Measurements from ENCODE around the gene PPFIA2.

Gene PPFIA2

GRCh38 chr12:81347404-81347803 is 411.7 kb downstream of the PPFIA2 start:
- no peak for DNase-seq (ENCODE audit: low read depth in 2 of 2)

- no peak for DNase-seq (ENCODE audit: low read depth in 2 of 2)
Observed at GRCh38 chr12:81340910-81341309, 418.2 kb downstream of the PPFIA2 start.

DNA sequence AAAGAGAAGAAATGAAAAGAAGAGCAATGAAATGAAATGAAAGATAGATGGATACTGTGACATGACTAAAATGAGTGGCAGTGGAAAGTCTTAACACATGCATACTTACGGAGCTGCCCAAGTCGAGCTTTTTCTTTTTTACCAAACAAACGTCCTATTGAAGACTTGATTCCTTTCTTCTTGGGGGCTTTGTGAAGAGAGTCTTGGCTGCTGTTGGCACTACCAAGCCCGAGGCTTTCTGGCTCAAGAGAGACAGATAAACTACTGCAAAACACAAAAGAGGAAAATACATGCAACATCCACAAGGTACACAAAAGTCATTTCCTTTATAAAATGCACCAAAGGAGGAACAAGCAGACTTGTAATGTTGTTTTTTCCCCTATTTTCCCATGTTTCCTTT is 420.1 kb downstream of the PPFIA2 start:
- DNase-seq (ENCODE audit: low read depth in 2 of 2), result no peak

DNA sequence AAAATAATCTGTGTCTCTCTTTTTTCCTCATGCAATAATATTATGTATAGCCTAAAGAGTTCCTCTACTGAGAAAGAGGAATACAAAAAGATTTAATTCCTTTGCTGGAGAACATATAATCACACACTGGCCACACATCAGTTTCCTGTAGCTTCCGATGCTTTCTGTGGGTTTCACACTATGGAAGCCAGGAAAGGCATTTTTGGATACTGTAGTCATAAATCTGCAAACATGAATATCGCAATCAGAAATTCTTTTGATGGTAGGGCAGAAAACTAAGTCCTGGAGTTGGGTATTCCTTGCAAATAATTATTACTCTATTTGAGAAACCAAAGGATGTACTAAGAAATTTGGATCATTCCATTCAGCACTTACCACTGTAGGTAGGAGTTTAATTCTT is 421.3 kb downstream of the PPFIA2 start:
- DNase-seq (ENCODE audit: low read depth in 2 of 2), result no peak

- no peak for DNase-seq (ENCODE audit: low read depth in 2 of 2)
Observed at GRCh38 chr12:81333812-81334211, 425.3 kb downstream of the PPFIA2 start.

DNA sequence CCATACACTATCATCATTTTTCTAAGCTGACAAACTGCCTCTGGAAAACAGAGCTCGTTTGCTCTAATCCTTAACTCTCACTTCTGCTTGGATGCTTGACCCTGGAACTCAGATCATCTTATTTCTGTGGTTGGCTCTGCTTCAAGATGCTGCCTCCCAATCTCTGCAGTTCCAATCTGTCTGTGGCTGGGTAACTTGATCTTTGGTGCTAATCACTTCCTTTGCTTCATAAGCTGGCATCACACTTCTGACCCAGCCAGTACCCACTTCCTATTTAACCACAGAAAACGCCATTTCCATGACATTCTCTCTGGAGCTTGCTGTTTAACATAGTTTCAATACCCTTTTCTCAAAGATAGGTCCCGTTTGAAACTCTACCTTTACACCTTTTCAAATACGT is 427.1 kb downstream of the PPFIA2 start:
- no peak for DNase-seq (ENCODE audit: low read depth in 2 of 2)

DNA sequence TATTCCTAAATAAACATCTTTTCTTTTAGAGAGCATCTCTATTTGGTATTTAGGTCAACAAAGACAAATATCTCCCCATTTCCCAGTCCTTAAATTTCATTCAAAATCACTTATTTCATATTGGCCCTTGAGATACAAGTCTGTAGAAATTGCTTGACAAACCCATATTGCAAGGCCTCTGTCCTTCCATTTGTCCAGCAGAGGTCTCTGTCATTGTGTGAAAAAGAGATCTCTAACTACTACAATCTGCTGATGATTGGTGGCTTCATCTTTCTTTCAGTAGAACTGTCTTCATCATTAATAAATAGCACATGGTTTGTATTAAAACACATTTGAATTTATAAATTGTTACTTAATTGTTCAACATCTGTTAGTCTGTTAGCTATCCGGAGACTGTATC is 428.7 kb downstream of the PPFIA2 start:
- no peak for DNase-seq (ENCODE audit: low read depth in 2 of 2)

DNA sequence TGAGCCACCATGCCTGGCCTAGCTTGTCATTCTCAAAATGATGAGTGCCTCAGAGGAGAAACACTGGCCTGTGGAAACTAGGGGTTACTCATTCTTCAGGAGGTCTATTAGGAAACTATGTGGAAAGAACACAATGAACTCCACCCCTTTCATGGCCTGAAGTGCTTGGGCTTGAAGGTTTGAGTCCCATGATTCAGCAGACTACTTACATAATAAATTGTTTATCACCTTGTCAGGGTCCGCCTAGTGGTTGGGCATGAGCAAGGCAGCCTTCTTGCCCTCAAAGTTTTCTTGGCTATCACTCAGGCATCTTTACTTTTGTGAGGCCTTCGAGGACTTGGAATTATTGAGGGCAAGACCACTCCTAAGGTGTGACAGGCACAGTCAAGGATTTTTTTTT is 430.1 kb downstream of the PPFIA2 start:
- no peak for DNase-seq (ENCODE audit: low read depth in 2 of 2)

GRCh38 chr12:81327425-81327824 is 431.7 kb downstream of the PPFIA2 start:
- no peak for DNase-seq (ENCODE audit: low read depth in 2 of 2)

DNA sequence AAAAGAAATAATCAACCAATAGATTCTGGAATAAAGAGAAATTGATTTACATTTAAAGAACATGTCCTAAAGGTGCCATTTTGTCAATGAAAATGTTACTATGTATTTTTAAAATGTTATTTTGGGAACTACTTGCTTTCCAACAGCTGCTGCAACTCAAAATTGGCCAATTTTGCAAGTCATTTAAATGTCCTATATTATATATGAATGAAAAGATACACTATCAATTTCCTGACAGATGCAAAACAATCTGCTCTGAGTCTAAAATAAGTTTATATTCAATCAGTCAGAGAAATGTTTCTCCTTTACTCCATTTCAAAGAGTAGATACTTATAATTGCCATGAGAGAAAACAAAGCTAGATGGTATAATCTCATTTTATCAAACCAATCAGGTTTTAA is 434.1 kb downstream of the PPFIA2 start:
- no peak for DNase-seq (ENCODE audit: low read depth in 2 of 2)

DNA sequence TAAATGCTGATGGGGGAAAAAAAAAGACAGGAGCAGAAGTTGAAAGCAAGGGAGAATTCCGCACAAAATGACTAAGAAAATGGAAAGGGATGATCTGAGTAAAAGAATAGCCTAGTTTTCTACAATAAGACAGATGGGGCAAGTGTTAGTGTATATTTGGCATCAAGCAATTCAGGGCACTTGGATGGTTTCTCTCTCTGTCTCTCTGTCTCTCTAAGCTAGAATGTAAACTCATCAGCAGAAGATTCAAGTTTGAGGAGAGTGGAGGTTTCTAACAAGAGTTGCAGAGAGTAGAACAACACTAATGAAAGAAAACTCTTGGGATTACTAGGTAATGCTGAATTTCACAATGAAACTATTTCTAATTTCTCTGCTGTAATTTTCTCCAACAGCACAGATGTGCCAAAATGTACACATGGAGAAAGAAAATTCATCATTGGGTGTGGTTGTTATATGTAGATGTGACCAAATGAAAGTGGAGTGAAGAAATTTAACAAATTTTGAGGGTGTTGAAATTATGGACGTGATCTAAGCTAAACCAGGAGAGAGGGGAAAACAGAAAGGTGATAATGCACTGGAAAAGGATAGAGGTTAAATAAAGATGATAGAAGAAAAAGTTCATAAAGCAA is 444.1 kb downstream of the PPFIA2 start:
- DNase-seq (ENCODE audit: low read depth in 2 of 2), result no peak

DNA sequence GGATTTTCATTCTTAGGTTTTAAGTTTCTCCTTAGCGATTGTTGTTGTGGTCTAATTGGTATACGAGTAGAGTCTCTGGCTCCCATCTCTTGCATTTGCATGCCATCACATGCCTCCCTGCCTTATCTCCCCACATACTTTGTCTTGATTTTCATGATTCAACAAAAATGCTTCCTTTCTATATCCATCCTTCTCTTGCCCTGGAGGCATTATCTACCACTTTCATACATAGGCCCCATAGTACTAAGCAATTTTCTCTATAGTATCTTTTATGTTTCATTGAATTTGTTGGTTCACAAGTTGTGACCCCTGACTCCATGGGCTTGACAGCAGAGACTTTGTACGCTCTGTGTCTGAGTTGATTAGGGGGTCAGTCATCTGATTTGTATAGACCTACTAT is 455.2 kb downstream of the PPFIA2 start:
- DNase-seq (ENCODE audit: low read depth in 2 of 2), result no peak

DNA sequence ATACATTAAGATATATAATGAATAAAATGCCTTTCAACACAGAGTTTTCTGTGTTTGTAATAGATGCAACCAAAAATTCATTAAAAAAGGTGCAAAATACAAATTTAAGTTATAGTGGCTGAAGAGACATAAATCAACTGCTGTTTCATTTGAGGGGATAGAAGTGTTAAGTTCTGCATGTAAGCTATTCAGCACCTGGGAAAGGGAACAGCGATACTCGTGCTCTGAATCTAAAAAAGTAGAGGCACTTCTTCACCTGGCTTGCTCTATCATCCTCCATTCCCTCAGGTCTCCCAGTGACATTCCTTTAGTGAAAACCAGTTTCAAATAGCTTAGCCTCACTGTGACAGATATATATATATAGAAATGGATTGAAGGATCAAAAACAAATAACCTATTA is 458.7 kb downstream of the PPFIA2 start:
- no peak for DNase-seq (ENCODE audit: low read depth in 2 of 2)

GRCh38 chr12:81297601-81298000 is 461.5 kb downstream of the PPFIA2 start:
- no peak for DNase-seq (ENCODE audit: low read depth in 2 of 2)

DNA sequence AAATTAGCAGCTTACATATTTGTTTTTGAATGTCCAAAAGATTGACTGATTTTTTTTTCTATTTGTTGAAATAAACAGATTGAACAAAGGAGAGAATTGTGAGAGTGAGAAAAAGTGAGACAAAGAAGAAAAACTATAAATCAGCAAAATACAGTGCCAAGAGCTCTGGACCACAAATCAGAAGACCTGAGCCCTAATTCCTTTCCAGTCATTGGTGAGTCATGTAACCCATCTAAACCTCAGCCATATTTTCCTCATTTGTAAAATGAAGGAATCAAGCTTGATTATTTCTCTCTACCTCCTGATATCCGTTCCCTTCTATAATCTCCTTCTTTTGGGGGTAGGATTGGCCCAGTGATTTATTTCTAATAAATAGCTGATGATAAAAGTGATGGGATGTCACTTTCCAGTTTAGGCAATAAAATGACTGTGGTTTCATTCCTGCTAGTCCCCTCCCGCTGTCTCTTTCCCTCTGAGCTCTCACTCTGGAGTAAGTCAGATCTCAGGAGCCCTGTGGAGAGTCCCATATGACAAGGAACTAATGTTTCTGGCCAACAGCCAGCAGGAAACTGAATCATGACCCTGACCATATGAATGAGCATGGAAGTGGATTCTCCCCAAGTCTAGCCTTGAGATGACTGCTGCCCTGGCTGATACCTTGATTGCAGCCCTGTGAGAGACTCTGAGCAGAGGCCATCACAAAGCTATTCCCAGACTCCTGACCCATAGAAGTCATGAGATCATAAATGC is 462.4 kb downstream of the PPFIA2 start:
- DNase-seq (ENCODE audit: low read depth in 2 of 2), result no peak

GRCh38 chr12:81295251-81295650 is 463.9 kb downstream of the PPFIA2 start:
- DNase-seq (ENCODE audit: low read depth in 2 of 2), result no peak

- no peak for DNase-seq (ENCODE audit: low read depth in 2 of 2)
Observed at GRCh38 chr12:81294325-81295190, 464.6 kb downstream of the PPFIA2 start.

GRCh38 chr12:81288651-81289050 is 470.5 kb downstream of the PPFIA2 start:
- no peak for DNase-seq (ENCODE audit: low read depth in 2 of 2)

DNA sequence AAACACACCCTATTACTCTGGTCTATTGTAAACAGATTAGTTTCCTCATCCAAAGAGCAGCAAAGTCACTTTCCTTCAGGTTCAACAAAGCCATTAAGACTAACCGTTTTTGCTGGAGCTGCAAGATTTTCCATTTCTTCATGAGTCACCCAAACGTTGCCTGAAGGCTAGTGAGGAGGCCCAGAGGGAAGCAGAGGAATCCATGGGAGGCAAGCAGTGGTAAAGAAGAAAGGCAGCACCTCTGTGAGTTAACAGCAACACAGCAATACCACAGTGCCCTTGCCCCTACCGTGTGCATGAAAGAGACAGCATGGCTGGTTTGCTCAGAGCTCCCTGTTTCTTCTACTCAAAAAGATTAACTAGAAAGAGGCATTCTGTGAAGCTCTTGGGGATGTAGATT is 475.0 kb downstream of the PPFIA2 start:
- no peak for DNase-seq (ENCODE audit: low read depth in 2 of 2)

DNA sequence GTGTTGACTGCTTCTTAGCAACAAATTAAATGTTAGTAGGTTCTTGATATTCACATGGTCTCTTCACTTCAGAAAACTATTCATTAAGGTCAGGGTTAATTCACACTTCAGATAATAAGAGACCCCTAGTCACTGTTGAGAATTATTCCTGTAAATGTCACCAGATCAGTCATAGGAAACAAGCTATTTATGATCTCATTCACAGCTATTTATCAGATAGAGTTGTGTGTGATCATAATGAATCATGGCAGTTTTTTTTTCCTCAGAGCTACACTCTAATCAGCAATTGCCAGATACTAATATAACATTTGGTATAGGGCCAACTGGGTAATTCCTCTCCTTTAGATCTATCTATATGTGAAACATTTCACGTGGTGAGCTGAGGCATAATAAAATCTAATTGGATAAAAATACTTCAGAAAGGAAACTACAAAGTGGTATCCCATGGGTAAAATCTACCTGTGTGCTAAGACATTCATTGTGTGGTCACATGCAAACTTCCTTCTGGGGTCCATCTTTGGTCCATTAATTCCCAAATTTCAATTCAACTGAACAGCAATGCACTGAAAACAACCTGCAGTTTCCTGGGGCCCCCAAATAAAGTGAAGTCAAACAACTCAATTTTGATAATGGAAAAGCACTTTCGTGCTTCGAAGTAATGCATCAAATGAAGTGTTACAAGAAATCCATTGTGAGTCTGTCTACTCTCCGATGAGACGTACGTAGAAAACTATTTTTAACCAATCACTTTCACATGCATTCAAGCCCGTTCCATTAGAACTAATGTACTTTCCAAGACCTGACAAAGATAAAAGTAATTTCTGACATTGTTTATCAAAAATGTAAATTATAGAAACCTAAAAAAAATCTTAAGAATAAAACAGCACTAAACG is 484.3 kb downstream of the PPFIA2 start:
- DNase-seq (ENCODE audit: low read depth in 2 of 2), result no peak

DNA sequence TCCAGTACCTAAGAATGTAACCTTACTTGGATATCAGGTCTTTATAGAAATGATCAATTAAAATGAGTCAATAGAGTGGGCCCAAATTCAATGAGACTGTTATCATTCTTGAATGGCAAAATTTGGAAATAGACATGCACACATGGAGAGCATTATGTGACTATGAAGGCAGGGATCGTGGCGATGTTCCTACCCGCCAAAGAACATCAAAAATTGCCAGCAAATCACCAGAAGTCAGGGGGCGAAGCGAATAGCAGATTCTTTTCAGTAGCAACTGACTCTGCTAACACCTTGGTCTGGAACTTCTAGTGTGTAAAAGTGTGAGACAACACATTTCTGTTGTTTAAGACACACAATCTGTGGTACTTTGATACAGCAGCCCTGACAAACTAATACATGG is 488.8 kb downstream of the PPFIA2 start:
- no peak for DNase-seq (ENCODE audit: low read depth in 2 of 2)

GRCh38 chr12:81263072-81263471 is 496.1 kb downstream of the PPFIA2 start:
- DNase-seq (ENCODE audit: low read depth in 2 of 2), result no peak
